Fibroblast of skin of left biceps (primary cell): ENCODE data around the gene RPEL1.
"Not testable (repeated sequence)": the region's sequence is repeated elsewhere in the genome, so short reads cannot be mapped to it uniquely, and the experiment has no call there.

Source experiments
- DNase-seq, 2 experiments: peaks; one replicate each; pipeline ENCODE4 v3.0.0-alpha.2; 2013; ENCODE audit warnings: low read depth in 2 of 2

Gene RPEL1

DNA sequence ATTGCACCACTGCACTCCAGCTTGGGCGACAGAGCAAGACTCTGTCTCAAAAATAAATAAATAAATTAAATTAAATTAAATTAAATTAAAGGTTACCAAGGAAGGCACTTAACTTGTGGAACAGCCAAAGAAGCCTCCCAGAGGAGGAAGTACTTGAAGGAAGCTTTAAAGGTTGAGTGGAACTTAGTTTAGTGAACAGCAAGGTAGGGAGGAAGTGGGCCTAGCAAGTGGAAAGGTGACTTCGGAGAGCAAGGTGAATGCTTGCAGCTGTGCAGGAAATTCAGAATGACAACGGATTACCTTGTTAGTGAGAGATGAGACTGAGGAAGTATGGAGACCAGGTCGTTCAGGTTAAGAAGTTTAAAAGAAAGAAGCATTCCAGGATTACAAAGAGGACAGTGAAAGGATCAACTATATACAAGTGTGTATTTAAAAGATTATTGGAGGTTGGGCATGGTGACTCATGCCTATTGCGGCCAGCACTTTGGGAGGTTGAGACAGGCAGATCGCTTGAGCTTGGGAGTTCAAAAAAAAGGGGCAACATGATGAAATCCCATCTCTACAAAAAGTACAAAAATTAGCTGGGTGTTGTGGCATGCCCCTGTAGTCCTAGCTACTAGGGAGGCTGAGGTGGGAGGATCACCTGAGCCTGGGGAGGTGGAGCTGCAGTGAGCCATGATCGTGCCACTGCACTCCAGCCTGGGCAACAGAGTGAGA is 12.8 kb upstream of the RPEL1 start:
- DNase-seq: no peak

DNA sequence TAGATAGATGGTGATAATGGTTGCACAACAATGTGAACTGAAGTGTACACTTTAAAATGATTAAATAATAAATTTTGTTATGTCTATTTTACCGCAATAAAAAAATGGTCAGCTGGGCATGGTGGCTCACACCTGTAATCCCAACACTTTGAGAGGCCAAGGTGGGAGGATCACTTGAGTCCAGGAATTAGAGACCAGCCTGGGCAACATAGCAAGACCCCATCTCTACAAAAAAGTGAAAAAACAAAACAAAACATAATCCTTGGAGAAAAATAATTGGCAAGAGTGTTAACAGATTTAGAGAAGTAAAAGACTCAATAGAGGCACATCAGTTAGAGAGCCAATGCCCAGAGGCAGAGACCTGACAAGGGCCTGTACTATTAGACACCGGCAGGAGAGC is 9.9 kb upstream of the RPEL1 start:
- DNase-seq: no peak

DNA sequence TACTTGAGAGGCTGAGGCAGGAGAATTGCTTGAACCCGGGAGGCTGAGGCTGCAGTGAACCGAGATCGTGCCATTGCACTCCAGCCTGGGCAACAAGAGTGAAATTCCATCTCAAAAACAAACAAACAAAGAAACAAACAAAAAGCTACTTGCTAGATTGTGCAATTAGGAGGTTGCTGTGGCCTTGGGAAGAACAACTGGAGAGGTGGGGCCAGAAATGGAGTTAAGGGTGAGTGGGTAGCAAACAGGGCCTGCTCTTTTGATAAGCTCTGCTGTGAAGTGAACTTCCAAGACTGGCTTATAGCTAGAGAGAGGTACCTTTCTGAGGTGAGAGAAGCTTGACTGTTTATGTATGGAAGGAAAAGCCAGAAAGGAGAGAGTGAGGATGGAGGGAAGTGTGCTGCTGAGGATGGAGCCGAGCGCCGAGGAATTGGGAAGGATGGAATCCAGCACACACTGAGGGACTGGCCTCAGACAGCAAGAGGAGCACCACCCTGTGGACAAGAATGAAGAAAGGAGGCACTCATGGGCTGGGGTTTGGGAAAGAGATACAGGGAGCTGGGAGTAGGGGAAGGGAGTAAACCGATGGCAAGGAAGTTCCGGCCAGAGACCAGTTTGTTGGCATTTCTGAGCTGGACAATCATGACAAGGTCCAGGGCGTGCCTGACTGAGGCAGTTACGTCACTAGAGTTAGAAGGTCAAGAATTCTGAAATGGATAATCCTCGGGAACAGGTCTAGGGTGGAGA is 7.0 kb upstream of the RPEL1 start:
- no peak for DNase-seq

DNA sequence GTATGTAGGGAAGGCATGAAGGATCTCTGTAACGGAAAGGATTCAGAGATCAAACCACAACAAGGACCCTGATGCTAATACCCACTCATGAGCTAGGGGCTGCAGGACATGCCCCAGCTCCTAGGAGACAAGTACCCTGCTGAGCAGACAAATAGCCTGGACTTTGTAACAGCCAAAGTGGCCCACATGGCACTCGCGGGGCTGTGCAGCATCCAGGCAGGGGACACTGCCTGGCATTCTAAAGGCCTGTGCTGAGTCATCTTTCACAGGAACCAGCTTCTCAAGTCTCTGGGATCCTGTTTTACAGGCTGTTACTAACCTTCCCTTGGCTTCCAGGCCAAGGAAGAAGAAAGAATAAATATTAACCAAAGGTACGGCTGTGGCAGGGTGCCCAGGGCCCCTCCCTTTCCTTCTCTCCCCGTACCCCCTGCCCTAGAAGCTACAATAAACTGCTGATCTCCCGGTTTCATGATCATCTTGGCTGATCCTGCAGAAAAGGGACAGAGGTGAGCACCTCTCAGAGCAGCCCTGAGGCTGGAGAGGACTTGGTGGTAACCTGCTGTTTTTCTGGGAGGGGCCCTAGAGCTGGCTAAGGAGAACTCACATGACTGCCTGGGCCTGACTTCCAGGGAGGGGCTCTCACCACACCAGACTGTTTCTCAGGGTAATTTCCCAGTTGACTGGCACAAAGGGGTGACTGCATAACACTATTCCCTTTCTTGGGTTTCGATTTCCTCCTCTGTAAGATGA is 4.2 kb upstream of the RPEL1 start:
- no peak for DNase-seq

DNA sequence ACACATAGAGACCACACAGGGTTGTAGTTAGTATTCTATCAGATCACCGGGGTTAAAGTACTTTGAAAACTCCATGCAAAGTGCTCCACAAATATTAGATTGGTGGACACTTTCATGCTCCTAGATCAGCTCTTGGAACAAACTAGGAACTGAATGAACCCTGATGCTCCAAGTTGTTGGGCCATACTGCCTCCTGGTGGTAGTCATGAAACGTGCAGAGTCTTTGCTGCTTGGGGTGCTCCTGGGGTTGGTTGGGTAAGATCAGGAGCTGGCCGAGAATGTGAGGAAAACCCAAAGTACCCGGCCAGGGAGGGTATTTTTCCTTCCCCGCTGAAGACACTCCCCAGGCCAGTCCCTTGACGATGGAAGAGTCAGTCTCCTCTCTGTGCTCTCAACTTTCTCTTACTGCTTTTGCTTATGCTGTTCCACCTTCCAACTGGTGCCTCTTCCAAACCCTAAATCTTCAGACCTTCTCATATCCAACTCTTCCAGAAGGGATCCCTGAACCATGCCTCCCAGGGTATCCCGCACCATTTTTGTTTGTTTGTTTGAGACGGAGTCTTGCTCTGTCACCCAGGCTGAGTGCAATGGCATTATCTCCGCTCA is 918 bp upstream of the RPEL1 start:
- peak; percentile 40 to 42 for DNase-seq

DNA sequence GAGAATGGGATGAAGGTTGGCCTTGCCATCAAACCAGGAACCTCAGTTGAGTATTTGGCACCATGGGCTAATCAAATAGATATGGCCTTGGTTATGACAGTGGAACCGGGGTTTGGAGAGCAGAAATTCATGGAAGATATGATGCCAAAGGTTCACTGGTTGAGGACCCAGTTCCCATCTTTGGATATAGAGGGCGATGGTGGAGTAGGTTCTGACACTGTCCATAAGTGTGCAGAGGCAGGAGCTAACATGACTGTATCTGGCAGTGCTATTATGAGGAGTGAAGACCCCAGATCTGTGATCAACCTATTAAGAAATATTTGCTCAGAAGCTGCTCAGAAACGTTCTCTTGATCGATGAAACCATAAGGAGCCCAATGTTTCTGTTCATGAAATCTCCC is 637 bp downstream of the RPEL1 start:
- no peak for DNase-seq

DNA sequence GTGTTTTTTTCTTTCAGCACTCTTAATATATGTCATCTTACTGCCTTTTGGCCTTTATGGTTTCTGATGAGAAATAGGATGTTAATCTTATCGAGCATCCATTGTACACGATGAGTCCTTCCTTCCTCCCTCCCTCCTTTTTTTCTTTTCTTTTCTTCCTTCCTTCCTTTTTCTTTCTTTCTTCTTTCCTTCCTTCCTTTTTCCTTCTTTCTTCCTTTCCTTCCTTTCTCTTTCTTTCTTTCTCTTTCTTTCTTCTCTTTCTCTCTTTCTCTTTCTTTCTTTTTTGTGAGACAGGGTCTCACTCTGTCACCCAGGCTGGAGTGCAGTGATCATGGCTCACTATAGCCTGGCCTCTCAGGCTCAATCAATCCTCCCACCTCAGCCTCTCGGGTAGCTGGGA is 8.4 kb downstream of the RPEL1 start:
- DNase-seq: no peak

DNA sequence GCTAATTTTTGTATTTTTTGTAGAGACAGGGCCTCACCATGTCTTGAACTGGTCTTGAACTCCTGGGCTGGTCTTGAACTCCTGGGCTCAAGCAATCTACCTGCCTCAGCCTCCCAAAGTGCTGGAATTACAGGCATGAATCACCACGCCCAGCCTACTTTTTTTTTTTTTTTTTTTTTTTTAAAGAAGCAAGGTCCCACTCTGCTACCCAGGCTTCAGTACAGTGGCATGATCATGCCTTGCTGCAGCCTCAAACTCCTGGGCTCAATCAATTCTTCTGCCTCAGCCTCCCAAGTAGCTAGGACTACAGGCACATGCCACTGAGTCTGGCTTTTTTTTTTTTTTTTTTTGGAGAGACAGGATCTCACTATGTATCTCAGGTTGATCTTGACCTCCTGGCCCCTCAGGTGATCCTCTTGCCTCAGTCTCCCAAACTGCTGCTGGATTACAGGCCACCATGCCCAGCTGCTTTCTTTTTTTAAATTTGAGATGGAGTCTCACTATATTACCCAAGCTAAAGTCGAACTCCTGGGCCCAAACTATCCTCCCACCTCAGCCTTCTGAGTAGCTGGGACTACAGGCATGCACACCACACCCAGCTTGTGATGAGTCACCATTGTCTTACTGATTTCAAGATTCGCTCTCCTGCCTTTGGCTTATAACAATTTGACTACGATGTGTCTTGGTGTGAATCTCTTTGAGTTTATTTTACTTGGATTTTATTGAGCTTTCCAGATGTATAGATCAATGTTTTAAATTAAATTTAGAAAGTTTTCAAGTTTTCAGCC is 9.0 kb downstream of the RPEL1 start:
- DNase-seq: no peak

DNA sequence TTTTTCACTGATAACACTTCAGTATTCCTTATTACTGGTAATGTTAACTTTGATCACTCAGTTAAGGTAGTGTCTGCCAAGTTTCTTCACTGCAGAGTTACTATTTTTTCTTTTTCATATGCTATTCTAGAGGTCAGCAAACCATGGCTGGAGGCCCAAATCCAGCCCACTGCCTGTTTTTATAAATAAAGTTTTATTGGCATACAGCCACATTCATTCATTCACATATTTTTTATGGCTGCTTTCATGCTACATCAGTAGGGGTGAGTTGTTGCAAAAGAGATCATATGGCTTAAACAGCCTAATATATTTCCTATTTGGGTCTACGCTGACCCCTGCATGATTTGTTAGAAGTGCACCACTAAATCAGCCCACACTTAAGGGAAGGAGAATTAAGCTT is 10.9 kb downstream of the RPEL1 start:
- no peak for DNase-seq

DNA sequence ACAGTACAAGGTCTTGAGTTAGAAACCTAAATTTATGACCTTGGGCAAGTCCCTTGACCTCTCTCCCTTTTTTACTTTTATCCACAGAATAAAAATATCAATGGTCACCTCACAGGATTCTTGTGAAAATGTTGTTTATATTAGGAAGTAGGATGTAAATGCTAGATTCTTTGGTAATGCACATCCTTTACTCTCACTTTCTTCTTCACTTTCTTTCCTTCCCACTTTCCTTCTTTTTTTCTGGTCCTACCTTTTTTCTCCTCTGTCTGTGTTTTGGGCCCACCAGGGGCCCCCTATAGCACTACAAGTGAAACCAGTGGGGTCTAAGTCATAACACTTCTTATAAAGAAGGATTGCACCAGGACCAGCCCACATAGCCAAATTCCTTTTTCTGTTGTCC is 12.1 kb downstream of the RPEL1 start:
- DNase-seq: no peak

DNA sequence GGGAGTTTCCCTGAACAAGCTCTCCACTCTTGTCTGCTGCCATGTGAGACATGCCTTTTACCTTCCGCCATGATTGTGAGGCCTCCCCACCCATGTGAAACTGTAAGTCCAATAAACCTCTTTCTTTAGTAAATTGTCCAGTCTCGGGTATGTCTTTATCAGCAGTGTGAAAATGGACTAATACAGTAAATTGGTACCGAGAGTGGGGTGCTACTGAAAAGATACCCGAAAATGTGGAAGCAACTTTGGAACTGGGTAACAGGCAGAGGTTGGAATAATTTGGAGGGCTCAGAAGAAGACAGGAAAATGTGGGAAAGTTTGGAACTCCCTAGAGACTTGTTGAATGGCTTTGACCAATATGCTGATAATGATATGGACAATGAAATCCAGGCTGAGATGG is 13.2 kb downstream of the RPEL1 start:
- not testable (repeated sequence) for DNase-seq

DNA sequence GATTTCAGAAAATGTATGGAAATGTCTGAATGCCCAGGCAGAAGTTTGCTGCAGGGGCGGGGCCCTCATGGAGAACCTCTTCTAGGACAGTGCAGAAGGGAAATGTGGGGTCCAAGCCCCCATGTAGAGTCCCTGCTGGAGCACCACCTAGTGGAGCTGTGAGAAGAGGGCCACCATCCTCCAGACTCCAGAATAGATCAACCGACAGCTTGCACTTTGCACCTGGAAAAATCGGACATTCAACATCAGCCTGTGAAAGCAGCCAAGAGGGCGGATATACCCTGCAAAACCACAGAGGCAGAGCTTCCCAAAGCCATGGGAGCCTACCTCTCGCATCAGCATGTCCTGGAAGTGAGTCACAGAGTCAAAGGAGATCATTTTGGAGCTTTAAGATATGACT is 14.3 kb downstream of the RPEL1 start:
- no peak for DNase-seq

DNA sequence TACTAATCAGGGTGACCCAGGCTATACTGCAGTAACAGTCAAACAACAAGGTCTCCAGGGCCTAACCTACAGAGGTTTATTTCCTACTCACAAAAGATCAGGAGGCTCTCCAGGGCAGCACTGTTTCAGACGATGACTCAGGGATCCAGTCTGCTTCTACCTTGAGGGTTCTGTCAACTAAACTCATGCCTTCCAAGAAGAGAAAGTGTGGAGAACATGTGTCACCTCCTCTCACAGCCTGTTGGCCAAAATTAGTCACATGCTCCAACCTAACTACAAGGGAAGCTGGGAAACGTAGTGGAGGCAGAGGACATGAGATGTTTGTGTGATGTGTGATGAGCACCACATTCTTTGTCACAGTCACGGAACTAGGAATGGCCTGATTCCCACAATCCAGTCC is 16.5 kb downstream of the RPEL1 start:
- no peak for DNase-seq

DNA sequence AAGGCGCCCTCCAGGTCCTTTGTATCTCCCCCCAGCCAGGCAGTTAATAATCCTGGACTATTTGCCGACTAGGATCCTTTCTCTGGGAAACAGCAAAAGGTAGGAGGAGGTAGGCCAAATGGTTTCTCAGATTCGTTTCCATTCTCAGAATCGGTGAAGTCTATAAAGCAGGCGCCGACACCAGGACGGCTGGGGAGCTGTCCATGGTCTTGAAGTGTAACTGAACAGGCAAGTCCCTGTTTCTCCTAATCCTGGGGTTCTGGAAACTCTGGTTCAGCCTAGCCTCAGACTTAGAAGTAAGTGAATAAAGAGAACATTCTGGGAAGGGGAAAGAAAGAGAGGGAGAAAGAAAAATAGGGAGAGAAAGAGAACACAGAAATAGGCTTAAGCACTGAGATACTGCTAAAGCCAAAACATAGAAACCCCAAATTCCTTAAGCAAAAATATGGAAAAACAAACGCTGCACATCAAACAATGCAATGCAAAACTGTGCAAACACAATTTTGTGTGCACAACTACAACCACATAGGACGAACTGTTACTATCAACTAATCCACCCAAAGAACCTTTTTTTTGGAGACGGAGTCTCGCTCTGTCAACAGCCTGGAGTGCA is 20.1 kb downstream of the RPEL1 start:
- peak; percentile 24 to 36 for DNase-seq

DNA sequence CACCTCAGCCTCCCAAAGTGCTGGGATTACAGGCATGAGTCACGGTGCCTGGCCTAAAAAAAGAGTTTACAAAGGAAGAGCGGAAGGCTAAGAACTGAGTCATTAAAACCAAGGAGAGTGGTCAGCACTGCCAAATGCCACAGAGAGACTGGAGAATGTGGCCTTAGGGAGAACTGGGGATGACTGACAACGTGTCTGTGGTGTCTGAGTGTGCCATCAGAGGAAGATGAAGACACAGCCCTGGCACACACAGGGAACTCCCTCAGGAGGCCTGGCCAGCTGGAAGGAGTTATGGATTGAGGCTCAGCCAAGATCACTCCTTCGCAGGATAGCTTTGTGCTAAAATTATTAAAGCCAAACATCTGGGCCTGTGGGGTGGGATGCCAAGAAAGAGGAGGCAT is 27.4 kb downstream of the RPEL1 start:
- peak; percentile 89 for DNase-seq

DNA sequence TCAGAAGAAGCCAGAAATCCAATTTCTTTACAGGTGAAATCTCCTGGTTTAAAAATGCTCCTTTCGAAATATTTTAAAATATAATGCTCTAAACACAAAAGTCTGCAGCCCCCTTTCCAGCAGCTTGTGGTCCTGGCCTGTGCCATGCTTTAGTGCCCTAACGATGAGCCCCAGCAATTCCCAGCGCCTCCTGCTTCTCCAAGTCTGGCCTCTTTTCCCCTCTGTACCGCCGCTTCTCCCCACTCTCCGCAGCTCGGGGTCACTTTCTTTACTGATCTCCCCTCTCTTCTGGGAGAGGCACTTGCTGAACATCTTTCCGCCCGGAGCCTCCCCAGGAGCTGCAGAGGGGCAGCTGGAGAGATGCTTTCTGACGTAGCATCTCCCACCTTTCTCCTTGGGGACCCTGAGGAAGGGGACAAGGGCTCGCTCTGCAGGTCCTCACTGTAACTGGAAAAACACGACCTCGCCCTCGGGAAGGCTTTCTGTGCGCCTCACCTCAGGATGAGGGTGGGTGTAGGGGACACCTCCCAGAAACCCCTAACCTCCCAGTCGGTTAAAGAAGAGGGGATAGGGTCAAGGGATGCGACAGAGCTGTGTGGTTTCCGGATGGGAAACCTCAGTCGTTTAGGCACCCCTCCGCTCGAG is 30.7 kb downstream of the RPEL1 start:
- DNase-seq: no peak

DNA sequence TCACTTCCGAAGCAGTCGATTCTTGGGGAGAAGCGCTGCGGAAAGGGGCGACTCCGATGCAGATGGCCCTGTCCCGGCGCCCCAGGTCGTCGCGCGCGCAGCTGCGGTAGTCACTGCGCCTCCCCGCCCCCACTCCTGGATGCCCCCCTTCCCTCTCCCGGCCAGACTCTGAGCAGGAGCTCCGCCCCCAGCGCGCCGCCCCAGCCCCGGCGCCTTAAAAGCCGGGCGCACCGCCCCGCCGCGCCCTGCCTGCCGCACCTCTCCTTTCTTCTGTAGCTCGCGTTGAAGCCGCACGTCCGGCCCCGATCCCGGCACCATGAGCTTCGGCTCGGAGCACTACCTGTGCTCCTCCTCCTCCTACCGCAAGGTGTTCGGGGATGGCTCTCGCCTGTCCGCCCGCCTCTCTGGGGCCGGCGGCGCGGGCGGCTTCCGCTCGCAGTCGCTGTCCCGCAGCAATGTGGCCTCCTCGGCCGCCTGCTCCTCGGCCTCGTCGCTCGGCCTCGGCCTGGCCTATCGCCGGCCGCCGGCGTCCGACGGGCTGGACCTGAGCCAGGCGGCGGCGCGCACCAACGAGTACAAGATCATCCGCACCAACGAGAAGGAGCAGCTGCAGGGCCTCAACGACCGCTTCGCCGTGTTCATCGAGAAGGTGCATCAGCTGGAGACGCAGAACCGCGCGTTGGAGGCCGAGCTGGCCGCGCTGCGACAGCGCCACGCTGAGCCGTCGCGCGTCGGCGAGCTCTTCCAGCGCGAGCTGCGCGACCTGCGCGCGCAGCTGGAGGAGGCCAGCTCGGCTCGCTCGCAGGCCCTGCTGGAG is 31.4 kb downstream of the RPEL1 start, which contains the start of gene INA:
INA (plus strand) TSS at position 243 of the 817 bp plus-strand sequence; CDS start at position 317, 74 bp downstream.
- peak; percentile 15 for DNase-seq

DNA sequence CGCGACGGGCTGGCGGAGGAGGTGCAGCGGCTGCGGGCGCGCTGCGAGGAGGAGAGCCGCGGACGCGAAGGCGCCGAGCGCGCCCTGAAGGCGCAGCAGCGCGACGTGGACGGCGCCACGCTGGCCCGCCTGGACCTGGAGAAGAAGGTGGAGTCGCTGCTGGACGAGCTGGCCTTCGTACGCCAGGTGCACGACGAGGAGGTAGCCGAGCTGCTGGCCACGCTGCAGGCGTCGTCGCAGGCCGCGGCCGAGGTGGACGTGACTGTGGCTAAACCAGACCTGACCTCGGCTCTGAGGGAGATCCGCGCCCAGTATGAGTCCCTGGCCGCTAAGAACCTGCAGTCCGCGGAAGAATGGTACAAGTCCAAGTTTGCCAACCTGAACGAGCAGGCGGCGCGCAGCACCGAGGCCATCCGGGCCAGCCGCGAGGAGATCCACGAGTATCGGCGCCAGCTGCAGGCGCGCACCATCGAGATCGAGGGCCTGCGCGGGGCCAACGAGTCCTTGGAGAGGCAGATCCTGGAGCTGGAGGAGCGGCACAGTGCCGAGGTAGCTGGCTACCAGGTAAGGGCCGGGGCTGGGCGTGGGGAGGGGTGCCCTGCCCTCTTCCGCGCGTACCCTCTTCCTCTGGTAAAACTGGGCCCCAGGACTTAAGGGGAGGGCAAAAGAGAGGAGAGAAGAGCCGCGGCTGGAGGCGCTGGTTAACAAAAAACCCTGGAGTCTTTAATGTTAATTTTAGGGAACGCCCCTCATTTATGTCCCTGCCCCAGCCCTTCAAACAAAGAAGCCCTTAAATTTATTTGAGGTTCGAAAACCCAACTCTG is 32.2 kb downstream of the RPEL1 start:
- no peak for DNase-seq

DNA sequence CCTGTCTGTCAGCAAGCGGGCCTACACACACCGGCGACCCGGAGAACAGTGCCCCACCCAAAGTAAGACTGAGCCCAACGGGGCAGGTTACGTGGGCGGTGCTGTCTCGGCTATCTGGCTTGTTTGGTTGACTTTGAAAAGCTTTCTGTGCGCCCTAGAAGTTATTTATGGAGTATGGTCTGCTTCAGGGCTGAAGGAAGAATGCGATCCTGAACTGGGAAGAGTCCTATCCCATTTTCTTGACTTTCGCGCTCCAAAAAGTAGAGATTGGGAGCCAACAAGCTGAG is 32.8 kb downstream of the RPEL1 start:
- DNase-seq: no peak
